H1 (cell line): ENCODE results near the gene NINJ2. TPM values are rescaled to one million over a fixed set of nuclear protein-coding genes. Genes with fewer than 3 reads are reported as not detected.

ENCODE experiments used
- CTCF ChIA-PET: fragments of 300-600 bp; sonication (Branson Sonifier 250); formaldehyde crosslinking; loops from one replicate; lab custom pipeline; 2021; ENCODE audit not compliant: partially characterized antibody; lab: Charles Lee
- POLR2A ChIA-PET: fragments of 300-600 bp; sonication (Branson Sonifier 250); formaldehyde crosslinking; loops from one replicate; lab custom pipeline; 2021; ENCODE audit warnings: inconsistent platforms; ENCODE audit not compliant: partially characterized antibody; lab: Charles Lee
- DNase-seq, 2 experiments: peaks; one replicate each; pipeline versions ENCODE4 v3.0.0 to v3.0.0-alpha.2; 2010 to 2022; ENCODE audit warnings: low spot score in 2 of 2, low read depth in 1 of 2, mixed read lengths in 1 of 2
- FAIRE-seq: peaks from 2 replicates; lab custom pipeline; 2011; peaks lifted over from hg19 to GRCh38; lab: Jason Lieb, UNC
- H2AFZ ChIP-seq: 2 replicates; pipeline ENCODE4 v1.8.1; 2012; ENCODE audit warnings: low read length, inconsistent platforms
- H2AK5ac ChIP-seq: 2 replicates; pipeline ENCODE4 v1.6.1; 2013; ENCODE audit warnings: low read depth, low read length
- H2BK120ac ChIP-seq: replicated peaks from 2 replicates; pipeline ENCODE3; 2013; ENCODE audit warnings: low read depth, low read length, inconsistent platforms
- H2BK12ac ChIP-seq: 2 replicates; pipeline ENCODE4 v1.6.1; 2013; ENCODE audit warnings: low read depth, low read length
- H2BK15ac ChIP-seq: 2 replicates; pipeline ENCODE4 v1.6.1; 2013; ENCODE audit warnings: low read length
- H2BK20ac ChIP-seq: 2 replicates; pipeline ENCODE4 v1.6.1; 2013; ENCODE audit warnings: low read length
- H2BK5ac ChIP-seq: 2 replicates; pipeline ENCODE4 v1.6.1; 2013; ENCODE audit warnings: low read depth, low read length
- H3K14ac ChIP-seq: 2 replicates; pipeline ENCODE4 v1.6.1; 2013; ENCODE audit warnings: inconsistent platforms; ENCODE audit not compliant: insufficient read length
- H3K18ac ChIP-seq: 2 replicates; pipeline ENCODE4 v1.6.1; 2013; ENCODE audit warnings: low read length; ENCODE audit errors: extremely low read depth
- H3K23ac ChIP-seq: 2 replicates; pipeline ENCODE4 v1.6.1; 2013; ENCODE audit warnings: inconsistent platforms; ENCODE audit not compliant: insufficient read length
- H3K23me2 ChIP-seq: 2 replicates; pipeline ENCODE4 v1.6.1; 2013; ENCODE audit warnings: low read depth, low read length
- H3K27ac ChIP-seq: 2 replicates; pipeline ENCODE4 v1.6.1; 2011; ENCODE audit warnings: low read depth, low read length, inconsistent platforms
- H3K27me3 ChIP-seq, 4 experiments: replicated peaks in 1 of 4; 1 replicate in 1 of 4; 2 replicates in 3 of 4; pipeline versions ENCODE4 v1.6.1 to v1.8.1; 2011 to 2013; ENCODE audit warnings: low read length in 3 of 4, mild to moderate bottlenecking in 3 of 4, inconsistent platforms in 2 of 4, mixed read lengths in 2 of 4, moderate library complexity in 1 of 4; ENCODE audit not compliant: control insufficient read depth in 3 of 4, insufficient read depth in 3 of 4; ENCODE audit errors: extremely low read depth in 1 of 4
- H3K36me3 ChIP-seq, 4 experiments: 2 replicates each; pipeline versions ENCODE4 v1.6.1 to v1.8.1; 2011 to 2013; ENCODE audit warnings: mild to moderate bottlenecking in 4 of 4, low read length in 3 of 4, moderate library complexity in 2 of 4, control low read depth in 1 of 4, inconsistent platforms in 1 of 4; ENCODE audit not compliant: insufficient read depth in 4 of 4, control insufficient read depth in 2 of 4
- H3K4ac ChIP-seq: replicated peaks from 2 replicates; pipeline ENCODE3; 2013; ENCODE audit warnings: low read length, low read depth, mixed read lengths, inconsistent platforms; ENCODE audit not compliant: insufficient read length
- H3K4me1 ChIP-seq, 4 experiments: replicated peaks in 1 of 4; 1 replicate in 1 of 4; 2 replicates in 3 of 4; pipeline versions ENCODE4 v1.6.1 to v1.8.1; 2011 to 2013; ENCODE audit warnings: low read length in 3 of 4, inconsistent platforms in 2 of 4, mixed read lengths in 1 of 4; ENCODE audit not compliant: insufficient read depth in 4 of 4, control insufficient read depth in 3 of 4
- H3K4me2 ChIP-seq, 2 experiments: 2 replicates each; pipeline versions ENCODE4 v1.6.1 to v1.8.1; 2011 to 2013; ENCODE audit warnings: low read depth in 2 of 2, low read length in 2 of 2, control low read depth in 1 of 2, inconsistent platforms in 1 of 2, mild to moderate bottlenecking in 1 of 2; ENCODE audit not compliant: insufficient read depth in 1 of 2
- H3K4me3 ChIP-seq, 4 experiments: fragments of 200-600, 300-600 bp in 1 of 4; sonication (generic), shearing (Covaris generic), sonication (Bioruptor Twin) in 1 of 4; 2 replicates each; pipeline versions ENCODE4 v1.5.1 to v1.8.1; 2011 to 2016; ENCODE audit warnings: low read length in 4 of 4, low read depth in 3 of 4, control low read depth in 2 of 4, inconsistent platforms in 2 of 4, mild to moderate bottlenecking in 2 of 4, mixed read lengths in 1 of 4, moderate library complexity in 1 of 4; ENCODE audit not compliant: insufficient read depth in 2 of 4; ENCODE audit errors: extremely low read depth in 1 of 4
- H3K56ac ChIP-seq: replicated peaks from 2 replicates; pipeline ENCODE3; 2013; ENCODE audit warnings: low read depth, mild to moderate bottlenecking, mixed read lengths, low read length, inconsistent platforms; ENCODE audit not compliant: insufficient read length
- H3K79me1 ChIP-seq: 2 replicates; pipeline ENCODE4 v1.6.1; 2013; ENCODE audit warnings: low read depth, low read length, control low read depth
- H3K79me2 ChIP-seq, 2 experiments: 2 replicates each; pipeline versions ENCODE4 v1.6.1 to v1.8.1; 2012 to 2013; ENCODE audit warnings: low read length in 2 of 2, mild to moderate bottlenecking in 2 of 2, inconsistent platforms in 1 of 2; ENCODE audit not compliant: insufficient read depth in 2 of 2, control insufficient read depth in 1 of 2
- H3K9ac ChIP-seq, 4 experiments: replicated peaks in 1 of 4; 1 replicate in 1 of 4; 2 replicates in 3 of 4; pipeline versions ENCODE4 v1.6.1 to v1.8.1; 2011 to 2013; ENCODE audit warnings: low read depth in 3 of 4, low read length in 3 of 4, control low read depth in 2 of 4, mild to moderate bottlenecking in 2 of 4, moderate library complexity in 2 of 4, inconsistent platforms in 1 of 4; ENCODE audit errors: extremely low read depth in 1 of 4
- H3K9me3 ChIP-seq, 2 experiments: 2 replicates each; pipeline versions ENCODE4 v1.6.1 to v1.8.1; 2012 to 2013; ENCODE audit warnings: mild to moderate bottlenecking in 2 of 2, moderate library complexity in 2 of 2, control low read depth in 1 of 2, inconsistent platforms in 1 of 2, low read depth in 1 of 2, low read length in 1 of 2, mixed read lengths in 1 of 2; ENCODE audit not compliant: insufficient read depth in 2 of 2
- H4K20me1 ChIP-seq, 2 experiments: replicated peaks in 1 of 2; 2 replicates each; pipeline versions ENCODE3 to v1.8.1; 2011 to 2013; ENCODE audit warnings: inconsistent platforms in 2 of 2, low read length in 2 of 2, mild to moderate bottlenecking in 1 of 2; ENCODE audit not compliant: insufficient read depth in 2 of 2, control insufficient read depth in 1 of 2
- H4K5ac ChIP-seq: 2 replicates; pipeline ENCODE4 v1.6.1; 2013; ENCODE audit warnings: low read length, low read depth, mixed read lengths, inconsistent platforms; ENCODE audit not compliant: insufficient read length
- H4K8ac ChIP-seq: 2 replicates; pipeline ENCODE4 v1.8.0; 2013; ENCODE audit warnings: mild to moderate bottlenecking, moderate library complexity, low read length, inconsistent platforms; ENCODE audit not compliant: insufficient read depth; ENCODE audit errors: extremely low read depth
- H4K91ac ChIP-seq: replicated peaks from 2 replicates; pipeline ENCODE3; 2013; ENCODE audit warnings: low read length, mixed read lengths, inconsistent platforms; ENCODE audit not compliant: insufficient read length
- CEBPB ChIP-seq: IDR thresholded peaks from 2 replicates; pipeline ENCODE4 v1.6.1; 2012; ENCODE audit warnings: low read depth, low read length
- KDM4A ChIP-seq: IDR thresholded peaks from one replicate; pipeline ENCODE4 v1.7.1; 2012; ENCODE audit warnings: low read depth, mild to moderate bottlenecking, moderate library complexity, low read length, inconsistent platforms; ENCODE audit not compliant: severe bottlenecking
- NANOG ChIP-seq: IDR thresholded peaks from 2 replicates; pipeline ENCODE4 v1.6.1; 2011; ENCODE audit warnings: low read length, low read depth, mild to moderate bottlenecking, inconsistent platforms; ENCODE audit not compliant: insufficient read depth, poor library complexity, severe bottlenecking
- SAP30 ChIP-seq: fragments of 300-600 bp; sonication (generic); IDR thresholded peaks from 2 replicates; pipeline ENCODE4 v1.7.1; 2012; ENCODE audit warnings: low read length, moderate library complexity, mild to moderate bottlenecking, inconsistent platforms; ENCODE audit not compliant: insufficient read depth, insufficient replicate concordance
- TAF1 ChIP-seq: IDR thresholded peaks from 2 replicates; pipeline ENCODE4 v1.6.1; 2011; ENCODE audit warnings: mild to moderate bottlenecking, low read depth, low read length
- WGBS, 2 experiments: shearing (Covaris generic) in 1 of 2; methylation state at CpG; one replicate each; pipeline versions ENCODE4 v1.1.6 to v1.1.7; 2013 to 2015; ENCODE audit warnings: low lambda C conversion rate in 2 of 2, mixed read lengths in 2 of 2, inconsistent platforms in 1 of 2, low coverage in 1 of 2, missing lambda C conversion rate in 1 of 2; ENCODE audit not compliant: insufficient replicate concordance in 2 of 2, insufficient coverage in 1 of 2, insufficient read length in 1 of 2; ENCODE audit errors: extremely low coverage in 1 of 2, missing lambda C conversion rate in 1 of 2; 5-methylcytosine and 5-hydroxymethylcytosine counted together
- polyA plus RNA-seq, 7 experiments: library from polyadenylated mRNA; depleted of rRNA in 3 of 7; stranded (reverse) in 5 of 7; unstranded in 2 of 7; fragments of >200 nt in 5 of 7; fragments of 200-250 nt in 2 of 7; gene quantifications; 1 replicate in 5 of 7; 2 replicates in 1 of 7; 4 replicates in 1 of 7; pipeline versions ENCODE4 v1.2.1 to v1.2.3, GENCODE V29; 2011 to 2013; ENCODE audit warnings: missing spikeins in 2 of 7, mixed read lengths in 2 of 7
- total RNA-seq: library from RNA; stranded (reverse); fragmentation: NEBNext Ultra II Directional; extraction: Animal tissue kit (Norgen Biotek cat#: 25700); gene quantifications from 2 replicates; pipeline ENCODE4 v1.2.1, GENCODE V29; 2021

Gene NINJ2
- total and polyA plus RNA-seq, 2 of the 8 experiments (the other 6 are each of a cell fraction or from before 2014, with no cell fraction given): 1.4 TPM; not detected in 1

DNA sequence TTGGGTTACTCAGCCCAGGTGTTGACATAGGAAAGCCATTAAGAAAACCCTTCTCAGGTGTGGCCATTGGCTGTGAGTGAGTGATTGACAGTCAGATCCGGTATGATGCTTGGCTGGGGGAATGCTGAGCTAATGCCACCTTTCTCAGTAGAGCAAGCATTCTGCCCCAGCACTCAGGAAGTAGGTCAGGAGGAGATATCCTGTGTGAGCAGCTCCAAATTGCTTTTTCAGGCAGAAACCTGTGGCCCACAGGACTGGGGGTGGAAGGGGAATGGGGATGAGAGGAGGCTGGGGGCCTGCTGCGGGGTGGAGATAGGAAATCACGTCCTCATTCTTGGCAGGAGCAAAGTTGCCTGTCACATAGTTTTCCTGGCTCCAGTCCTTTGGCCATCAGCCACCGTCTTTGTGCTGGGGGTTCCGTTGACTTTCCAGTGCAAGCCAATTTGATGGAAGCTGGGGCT, 55.7 kb downstream of the NINJ2 start:
- H3K56ac ChIP-seq: no peak overlapping the region
- no peak overlapping the region for H4K8ac ChIP-seq
- no peak overlapping the region for H3K4ac ChIP-seq
- no peak overlapping the region for H4K91ac ChIP-seq
- H3K14ac ChIP-seq: no peak overlapping the region
- DNase-seq (no peak), FAIRE-seq (no peak)
- H3K79me2 ChIP-seq: no peaks in the 10 kb centered on the region
- no peaks in the 10 kb centered on the region for H3K23me2 ChIP-seq
- no peak overlapping the region for H3K9ac ChIP-seq
- no peak overlapping the region for H3K23ac ChIP-seq
- no peaks in the 10 kb centered on the region for H3K4me1 ChIP-seq
- H3K4me2 ChIP-seq: no peak overlapping the region
- no peaks in the 10 kb centered on the region for H3K9me3 ChIP-seq
- no peak overlapping the region for H4K5ac ChIP-seq
- H3K27ac ChIP-seq: no peak overlapping the region
- 0 out of 2 replicates have a peak overlapping the region, but pooled peaks have one; percentile 71 for H2AFZ ChIP-seq
- WGBS, 2 experiments: 77% methylated on average over 5 of the region's 5 CpGs; no CpG with 5 or more reads in 1 of the 2 experiments
- H4K20me1 ChIP-seq: no peaks in the 10 kb centered on the region
- H2BK12ac ChIP-seq: no peak overlapping the region
- H3K4me3 ChIP-seq: no peak overlapping the region
- no peak overlapping the region for H2BK120ac ChIP-seq
- ChIA-PET POLR2A (interaction anchor here (1.2 kb wide), 1 partner anchor 35 kb away, joined by 3 read pairs; no protein-coding TSS in a partner anchor), CTCF (interaction anchor here (0.8 to 1.6 kb wide), 6 partner anchors 10 to 144 kb away, joined by 3 to 6 read pairs (median 4); no protein-coding TSS in a partner anchor)
- no peak overlapping the region for H2BK5ac ChIP-seq
- H3K18ac ChIP-seq: no peak overlapping the region
- no peak overlapping the region for H2BK15ac ChIP-seq
- H3K27me3 ChIP-seq: no peaks in the 10 kb centered on the region
- H2BK20ac ChIP-seq: no peak overlapping the region
- no peaks in the 10 kb centered on the region for H3K79me1 ChIP-seq
- no peaks in the 10 kb centered on the region for H3K36me3 ChIP-seq
- H2AK5ac ChIP-seq: no peak overlapping the region
- TF ChIP-seq SAP30 (no peak), CEBPB (no peak), KDM4A (no peak), NANOG (no peak), TAF1 (no peak)
